IMR-90 (cell line): ENCODE data around the gene PLCB4. TPM values are rescaled to one million over a fixed set of nuclear protein-coding genes. Genes with fewer than 3 reads are reported as not detected.

Experiments
- ATAC-seq: fragments of 200-7000 bp; cut with Tn5 transposase; 2 replicates; pipeline ENCODE4 v1.9.1; 2020; ENCODE audit warnings: low read depth, mild to moderate bottlenecking, moderate library complexity
- BruUV-seq: library from RNA; stranded (reverse); fragments of 400-500 nt; replicated peaks from 2 replicates; lab custom pipeline; 2021; lab: Mats Ljungman, UMichigan
- CTCF ChIA-PET: fragments of 300-600 bp; formaldehyde crosslinking; extraction: SDS; loops from one replicate; lab custom pipeline; 2021; ENCODE audit warnings: antibody characterized with exemption; lab: Yijun Ruan, JAX
- POLR2A ChIA-PET: fragments of 300-600 bp; sonication (Branson Sonifier 250); formaldehyde crosslinking; loops from one replicate; lab custom pipeline; 2022; ENCODE audit warnings: antibody characterized with exemption; ENCODE audit not compliant: unreplicated experiment; lab: Charles Lee
- DNase-seq: peaks from one replicate; pipeline ENCODE4 v3.0.0; 2013
- H2AFZ ChIP-seq: replicated peaks from 2 replicates; pipeline ENCODE3; 2013; ENCODE audit warnings: low read length, mild to moderate bottlenecking; ENCODE audit not compliant: poor library complexity
- H2AK5ac ChIP-seq: 2 replicates; pipeline ENCODE4 v1.6.1; 2013; ENCODE audit warnings: low read depth, low read length, inconsistent platforms
- H2AK9ac ChIP-seq: replicated peaks from 2 replicates; pipeline ENCODE3; 2013; ENCODE audit warnings: mild to moderate bottlenecking, low read depth, low read length, moderate library complexity; ENCODE audit not compliant: poor library complexity
- H2BK120ac ChIP-seq: 2 replicates; pipeline ENCODE4 v1.6.1; 2013; ENCODE audit warnings: low read depth, low read length, inconsistent platforms
- H2BK15ac ChIP-seq: 3 replicates; pipeline ENCODE4 v1.6.1; 2013; ENCODE audit warnings: low read depth, low read length, inconsistent platforms
- H2BK20ac ChIP-seq: 2 replicates; pipeline ENCODE4 v1.6.1; 2013; ENCODE audit warnings: low read depth, mild to moderate bottlenecking, inconsistent platforms, low read length, moderate library complexity
- H2BK5ac ChIP-seq: 2 replicates; pipeline ENCODE4 v1.6.1; 2013; ENCODE audit warnings: mild to moderate bottlenecking, low read depth, low read length, inconsistent platforms; ENCODE audit not compliant: poor library complexity, severe bottlenecking
- H3K14ac ChIP-seq: replicated peaks from 2 replicates; pipeline ENCODE4 v1.6.1; 2013; ENCODE audit warnings: low read depth, low read length, inconsistent platforms
- H3K18ac ChIP-seq: 2 replicates; pipeline ENCODE4 v1.6.1; 2013; ENCODE audit warnings: low read depth, low read length, control low read depth
- H3K23ac ChIP-seq: 2 replicates; pipeline ENCODE4 v1.6.1; 2013; ENCODE audit warnings: low read depth, low read length, inconsistent platforms
- H3K27ac ChIP-seq: 2 replicates; pipeline ENCODE4 v1.5.1; 2013; ENCODE audit warnings: mild to moderate bottlenecking, control low read depth, low read length; ENCODE audit not compliant: insufficient read depth
- H3K27me3 ChIP-seq: 2 replicates; pipeline ENCODE4 v1.6.1; 2013; ENCODE audit warnings: low read length; ENCODE audit not compliant: control insufficient read depth, insufficient read depth
- H3K36me3 ChIP-seq: 2 replicates; pipeline ENCODE4 v1.6.1; 2013; ENCODE audit warnings: low read length, mixed read lengths; ENCODE audit not compliant: control insufficient read depth, insufficient read depth
- H3K4ac ChIP-seq: 2 replicates; pipeline ENCODE4 v1.6.1; 2013; ENCODE audit warnings: low read depth, low read length, inconsistent platforms
- H3K4me1 ChIP-seq: 2 replicates; pipeline ENCODE4 v1.6.1; 2013; ENCODE audit warnings: low read length, mixed read lengths; ENCODE audit not compliant: control insufficient read depth, insufficient read depth
- H3K4me2 ChIP-seq: 2 replicates; pipeline ENCODE4 v1.6.1; 2013; ENCODE audit warnings: low read depth, mild to moderate bottlenecking, control low read depth, low read length, moderate library complexity
- H3K4me3 ChIP-seq: 2 replicates; pipeline ENCODE4 v1.5.1; 2013; ENCODE audit warnings: low read depth, mild to moderate bottlenecking, control low read depth, low read length, moderate library complexity; ENCODE audit not compliant: insufficient read depth
- H3K56ac ChIP-seq: 2 replicates; pipeline ENCODE4 v1.6.1; 2013; ENCODE audit warnings: low read length, inconsistent platforms; ENCODE audit not compliant: insufficient read depth; ENCODE audit errors: extremely low read depth
- H3K79me1 ChIP-seq, 2 experiments: 2 replicates each; pipeline ENCODE4 v1.6.1; 2013; ENCODE audit warnings: low read length in 2 of 2, inconsistent platforms in 1 of 2, low read depth in 1 of 2
- H3K9ac ChIP-seq: 2 replicates; pipeline ENCODE4 v1.6.1; 2013; ENCODE audit warnings: low read depth, low read length, control low read depth
- H3K9me1 ChIP-seq: 2 replicates; pipeline ENCODE4 v1.6.1; 2013; ENCODE audit warnings: low read length, inconsistent platforms; ENCODE audit not compliant: insufficient read depth
- H3K9me3 ChIP-seq: 2 replicates; pipeline ENCODE4 v1.6.1; 2013; ENCODE audit warnings: low read length; ENCODE audit not compliant: control insufficient read depth, insufficient read depth
- H4K20me1 ChIP-seq: 2 replicates; pipeline ENCODE4 v1.6.1; 2013; ENCODE audit warnings: low read length, inconsistent platforms; ENCODE audit not compliant: insufficient read depth
- H4K5ac ChIP-seq: 2 replicates; pipeline ENCODE4 v1.6.1; 2013; ENCODE audit warnings: mild to moderate bottlenecking, low read depth, low read length, control low read depth
- H4K8ac ChIP-seq, 2 experiments: 2 replicates each; pipeline ENCODE4 v1.6.1; 2013; ENCODE audit warnings: low read depth in 2 of 2, low read length in 2 of 2, control low read depth in 1 of 2, inconsistent platforms in 1 of 2
- H4K91ac ChIP-seq: 2 replicates; pipeline ENCODE4 v1.6.1; 2013; ENCODE audit warnings: low read depth, low read length, inconsistent platforms; ENCODE audit not compliant: insufficient read depth
- BHLHE40 ChIP-seq: fragments of 150-350 bp; IDR thresholded peaks from 2 replicates; pipeline ENCODE4 v1.6.1; 2016; ENCODE audit warnings: mild to moderate bottlenecking, low read depth, low read length
- CHD1 ChIP-seq: IDR thresholded peaks from 2 replicates; pipeline ENCODE4 v1.6.1; 2012; ENCODE audit warnings: low read depth, low read length, improper control_type of control experiment
- FOS ChIP-seq: fragments of 150-350 bp; IDR thresholded peaks from 2 replicates; pipeline ENCODE4 v1.6.1; 2016; ENCODE audit warnings: low read depth, low read length
- MAFK ChIP-seq: IDR thresholded peaks from 2 replicates; pipeline ENCODE4 v1.6.1; 2012; ENCODE audit warnings: low read depth, low read length, improper control_type of control experiment
- MAZ ChIP-seq: IDR thresholded peaks from 2 replicates; pipeline ENCODE4 v1.6.1; 2012; ENCODE audit warnings: low read depth, mild to moderate bottlenecking, low read length, improper control_type of control experiment, moderate library complexity, borderline replicate concordance
- NFE2L2 ChIP-seq: fragments of 150-350 bp; IDR thresholded peaks from 2 replicates; pipeline ENCODE4 v1.6.1; 2016; ENCODE audit warnings: low read depth, mild to moderate bottlenecking, low read length
- POLR2A ChIP-seq: IDR thresholded peaks from 2 replicates; pipeline ENCODE4 v1.6.1; 2012; ENCODE audit warnings: mild to moderate bottlenecking, low read depth, low read length
- RAD21 ChIP-seq: IDR thresholded peaks from 2 replicates; pipeline ENCODE4 v1.6.1; 2012; ENCODE audit warnings: low read length, improper control_type of control experiment
- RCOR1 ChIP-seq: IDR thresholded peaks from 2 replicates; pipeline ENCODE4 v1.6.1; 2012; ENCODE audit warnings: mild to moderate bottlenecking, low read length, improper control_type of control experiment; ENCODE audit not compliant: insufficient replicate concordance
- SMC3 ChIP-seq: fragments of 150-350 bp; IDR thresholded peaks from 2 replicates; pipeline ENCODE4 v1.6.1; 2016; ENCODE audit warnings: low read depth, mild to moderate bottlenecking, antibody characterized with exemption, low read length, moderate library complexity
- WGBS, 2 experiments: methylation state at CpG; one replicate each; pipeline versions ENCODE4 v1.1.5 to v1.1.7; 2013; ENCODE audit warnings: missing lambda C conversion rate in 2 of 2; ENCODE audit not compliant: insufficient read length in 1 of 2; ENCODE audit errors: extremely low coverage in 2 of 2; 5-methylcytosine and 5-hydroxymethylcytosine counted together
- dilution Hi-C: fragments of 300-500 bp; cut with HindIII; formaldehyde crosslinking; loops from one replicate; pipeline ENCODE4 v1.14.3; 2018; ENCODE audit warnings: low sequenced_read_pairs; ENCODE audit not compliant: unreplicated experiment
- in situ Hi-C: fragments of 300-500 bp; cut with MboI; formaldehyde crosslinking; loops from 3 replicates; pipeline ENCODE4 v1.14.3; 2019; ENCODE audit warnings: low sequenced_read_pairs, inconsistent platforms, mixed read lengths
- intact Hi-C: fragments of 100-400 bp; cut with micrococcal nuclease; formaldehyde crosslinking; loops from 2 replicates; pipeline ENCODE4 v1.10.0; 2022
- polyA plus RNA-seq, 3 experiments: library from polyadenylated mRNA; depleted of rRNA; stranded (reverse); fragments of >200 nt; gene quantifications; 2 replicates each; pipeline ENCODE4 v1.2.3, GENCODE V29; 2012; ENCODE audit warnings: low replicate concordance in 1 of 3
- total RNA-seq: library from RNA; depleted of rRNA; stranded (reverse); fragments of >200 nt; gene quantifications from 2 replicates; pipeline ENCODE4 v1.2.3, GENCODE V29; 2012
- TF ChIP-seq, protein P1 (sequence below): conservative IDR thresholded peaks from 2 replicates; pipeline ENCODE4 v1.5.1; 2012; ENCODE audit warnings: mild to moderate bottlenecking, low read depth, low read length, improper control_type of control experiment
- TF ChIP-seq, protein P2 (sequence below): fragments of 150-350 bp; IDR thresholded peaks from 2 replicates; pipeline ENCODE4 v1.6.1; 2016; ENCODE audit warnings: low read depth, mild to moderate bottlenecking, low read length, moderate library complexity, borderline replicate concordance

PLCB4 gene
- total and polyA plus RNA-seq, 2 of the 4 experiments (the other 2 are of a cell fraction) = 12.5 to 24.0 TPM

DNA sequence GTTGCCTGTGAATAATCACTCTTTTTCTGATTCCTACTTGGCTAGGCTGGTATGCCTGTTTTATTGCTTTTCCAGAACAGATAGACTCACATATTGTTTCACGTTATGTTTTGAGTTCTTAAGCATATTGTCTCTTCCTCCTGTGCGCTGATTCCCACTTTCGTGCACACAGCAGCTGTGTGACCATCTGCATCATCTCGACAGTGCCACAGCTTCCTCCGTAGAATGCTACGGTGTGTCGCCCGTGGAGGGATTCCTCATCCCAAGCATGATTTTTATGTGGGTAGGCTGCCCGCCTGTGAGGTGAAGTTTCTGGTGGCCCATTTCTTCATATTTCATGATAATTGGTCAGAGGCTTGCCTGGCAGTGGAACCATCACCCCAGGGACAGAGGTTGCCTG, 31.8 kb downstream of the PLCB4 start:
- H3K79me1 ChIP-seq = peaks cover 30 to 58% of the 10 kb centered on the region in 2 experiments
- no peak overlapping the region for H3K4ac ChIP-seq
- TF ChIP-seq MAFK (no peak), SMC3 (no peak), CHD1 (no peak), RAD21 (no peak), NFE2L2 (no peak), RCOR1 (no peak), BHLHE40 (no peak), MAZ (no peak), POLR2A (no peak), FOS (no peak)
- TF ChIP-seq, protein P1, sequence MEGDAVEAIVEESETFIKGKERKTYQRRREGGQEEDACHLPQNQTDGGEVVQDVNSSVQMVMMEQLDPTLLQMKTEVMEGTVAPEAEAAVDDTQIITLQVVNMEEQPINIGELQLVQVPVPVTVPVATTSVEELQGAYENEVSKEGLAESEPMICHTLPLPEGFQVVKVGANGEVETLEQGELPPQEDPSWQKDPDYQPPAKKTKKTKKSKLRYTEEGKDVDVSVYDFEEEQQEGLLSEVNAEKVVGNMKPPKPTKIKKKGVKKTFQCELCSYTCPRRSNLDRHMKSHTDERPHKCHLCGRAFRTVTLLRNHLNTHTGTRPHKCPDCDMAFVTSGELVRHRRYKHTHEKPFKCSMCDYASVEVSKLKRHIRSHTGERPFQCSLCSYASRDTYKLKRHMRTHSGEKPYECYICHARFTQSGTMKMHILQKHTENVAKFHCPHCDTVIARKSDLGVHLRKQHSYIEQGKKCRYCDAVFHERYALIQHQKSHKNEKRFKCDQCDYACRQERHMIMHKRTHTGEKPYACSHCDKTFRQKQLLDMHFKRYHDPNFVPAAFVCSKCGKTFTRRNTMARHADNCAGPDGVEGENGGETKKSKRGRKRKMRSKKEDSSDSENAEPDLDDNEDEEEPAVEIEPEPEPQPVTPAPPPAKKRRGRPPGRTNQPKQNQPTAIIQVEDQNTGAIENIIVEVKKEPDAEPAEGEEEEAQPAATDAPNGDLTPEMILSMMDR = no peak
- TF ChIP-seq, protein P2, sequence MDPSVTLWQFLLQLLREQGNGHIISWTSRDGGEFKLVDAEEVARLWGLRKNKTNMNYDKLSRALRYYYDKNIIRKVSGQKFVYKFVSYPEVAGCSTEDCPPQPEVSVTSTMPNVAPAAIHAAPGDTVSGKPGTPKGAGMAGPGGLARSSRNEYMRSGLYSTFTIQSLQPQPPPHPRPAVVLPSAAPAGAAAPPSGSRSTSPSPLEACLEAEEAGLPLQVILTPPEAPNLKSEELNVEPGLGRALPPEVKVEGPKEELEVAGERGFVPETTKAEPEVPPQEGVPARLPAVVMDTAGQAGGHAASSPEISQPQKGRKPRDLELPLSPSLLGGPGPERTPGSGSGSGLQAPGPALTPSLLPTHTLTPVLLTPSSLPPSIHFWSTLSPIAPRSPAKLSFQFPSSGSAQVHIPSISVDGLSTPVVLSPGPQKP = no peak
- BruUV-seq = no TSS peak
- in situ Hi-C loops (no loop called here), intact Hi-C loops (no loop called here), dilution Hi-C loops (no loop called here)
- no peak overlapping the region for H2BK15ac ChIP-seq
- DNase-seq (no peak), ATAC-seq (no peak)
- H4K91ac ChIP-seq = no peak overlapping the region
- H2BK120ac ChIP-seq = no peak overlapping the region
- H2AFZ ChIP-seq = no peak overlapping the region
- H3K4me3 ChIP-seq = no peak overlapping the region
- no peak overlapping the region for H2BK5ac ChIP-seq
- no peak overlapping the region for H2AK9ac ChIP-seq
- ChIA-PET CTCF (no interaction called here), POLR2A (no interaction called here)
- H2AK5ac ChIP-seq = peak overlapping the region; percentile 85
- H3K4me1 ChIP-seq = no peaks in the 10 kb centered on the region
- H3K36me3 ChIP-seq = peaks cover 6% of the 10 kb centered on the region
- no peaks in the 10 kb centered on the region for H3K9me3 ChIP-seq
- peaks cover 10% of the 10 kb centered on the region for H3K9me1 ChIP-seq
- WGBS, 2 experiments = 100% methylated on average over 1 of the region's 9 CpGs; no CpG with 5 or more reads in 1 of the 2 experiments
- no peak overlapping the region for H2BK20ac ChIP-seq
- no peaks in the 10 kb centered on the region for H3K27me3 ChIP-seq
- no peak overlapping the region for H3K14ac ChIP-seq
- no peak overlapping the region for H4K5ac ChIP-seq
- no peak overlapping the region for H3K18ac ChIP-seq
- H3K56ac ChIP-seq = no peak overlapping the region
- no peak overlapping the region for H3K23ac ChIP-seq
- no peak overlapping the region for H3K4me2 ChIP-seq
- peaks cover 8% of the 10 kb centered on the region; the same call in 1 of the 2 replicates for H4K20me1 ChIP-seq
- no peak overlapping the region for H3K9ac ChIP-seq
- no peak overlapping the region for H3K27ac ChIP-seq
- peak overlapping the region in 1 of 2 experiments; percentile 50; a peak in 1 of 4 replicates for H4K8ac ChIP-seq
